B cell (primary cell): Measurements from ENCODE around the gene SLC29A3. TPM values are rescaled to one million over a fixed set of nuclear protein-coding genes. Genes with fewer than 3 reads are reported as not detected.

Experiments used
- ATAC-seq: fragments of 200-7000 bp; cut with Tn5 transposase; one replicate; pipeline ENCODE4 v1.10.0; 2021; ENCODE audit warnings: low read depth, mild to moderate bottlenecking, moderate number of reproducible peaks, moderate library complexity
- CTCF ChIA-PET: fragments of 350-600 bp; sonication (Branson Sonifier 250); formaldehyde crosslinking; loops from one replicate; lab custom pipeline; 2021; ENCODE audit warnings: antibody characterized with exemption, inconsistent platforms; lab: Charles Lee
- POLR2A ChIA-PET: fragments of 350-600 bp; sonication (Branson Sonifier 250); formaldehyde crosslinking; loops from one replicate; lab custom pipeline; 2021; ENCODE audit warnings: antibody characterized with exemption; lab: Charles Lee
- DNase-seq: peaks from one replicate; pipeline ENCODE4 v3.0.0; 2013
- H2AFZ ChIP-seq: 2 replicates; pipeline ENCODE4 v1.6.1; 2012; ENCODE audit warnings: mild to moderate bottlenecking, low read depth, low read length; ENCODE audit not compliant: insufficient read depth, poor library complexity, severe bottlenecking
- H3K27ac ChIP-seq, 2 donors: 1 replicate in 1 of 2; 2 replicates in 1 of 2; pipeline ENCODE4 v1.5.1; 2012 to 2013; ENCODE audit warnings: low read length in 2 of 2, mild to moderate bottlenecking in 2 of 2, moderate library complexity in 1 of 2
- H3K27me3 ChIP-seq, 4 experiments: fragments of 200-600 bp in 1 of 4; sonication (generic) in 1 of 4; replicated peaks in 1 of 4; 1 replicate in 2 of 4; 2 replicates in 2 of 4; pipeline versions ENCODE4 v1.6.1 to v1.7.0; 2013 to 2016; ENCODE audit warnings: low read length in 3 of 4, mild to moderate bottlenecking in 2 of 4, mixed read lengths in 1 of 4, moderate library complexity in 1 of 4; ENCODE audit not compliant: insufficient read depth in 4 of 4, control insufficient read depth in 3 of 4; ENCODE audit errors: control extremely low read depth in 1 of 4
- H3K36me3 ChIP-seq, 2 experiments: replicated peaks in 1 of 2; 1 replicate in 1 of 2; 2 replicates in 1 of 2; pipeline versions ENCODE4 v1.6.1 to v1.7.1; 2013; ENCODE audit warnings: low read length in 1 of 2; ENCODE audit not compliant: insufficient read depth in 2 of 2, control insufficient read depth in 1 of 2; ENCODE audit errors: control extremely low read depth in 1 of 2, extremely low read depth in 1 of 2
- H3K4me1 ChIP-seq, 2 donors: fragments of 200-600 bp in 1 of 2; sonication (generic) in 1 of 2; 1 replicate in 1 of 2; 2 replicates in 1 of 2; pipeline versions ENCODE4 v1.5.1 to v1.6.1; 2013 to 2017; ENCODE audit warnings: low read length in 2 of 2; ENCODE audit not compliant: control insufficient read depth in 2 of 2, insufficient read depth in 2 of 2
- H3K4me2 ChIP-seq: replicated peaks from 2 replicates; pipeline ENCODE3; 2012; ENCODE audit warnings: mild to moderate bottlenecking, low read depth, low read length; ENCODE audit not compliant: poor library complexity, severe bottlenecking
- H3K4me3 ChIP-seq, 5 experiments: fragments of 200-600 bp in 1 of 5; sonication (generic) in 1 of 5; 1 replicate in 3 of 5; 2 replicates in 2 of 5; pipeline versions ENCODE4 v1.5.1 to v1.7.0; 2011 to 2016; ENCODE audit warnings: low read length in 4 of 5, mild to moderate bottlenecking in 4 of 5, low read depth in 2 of 5, control low read depth in 1 of 5, moderate library complexity in 1 of 5; ENCODE audit not compliant: insufficient read depth in 1 of 5; ENCODE audit errors: control extremely low read depth in 1 of 5, extremely low read depth in 1 of 5
- H3K79me2 ChIP-seq: fragments of 200-600 bp; sonication (generic); one replicate; pipeline ENCODE4 v1.6.0; 2016; ENCODE audit warnings: low read length; ENCODE audit not compliant: control insufficient read depth, insufficient read depth
- H3K9ac ChIP-seq: fragments of 200-600 bp; sonication (generic); 2 replicates; pipeline ENCODE4 v1.6.1; 2017; ENCODE audit warnings: mild to moderate bottlenecking, low read length, moderate library complexity
- H3K9me3 ChIP-seq, 3 donors: one replicate each; pipeline versions ENCODE4 v1.6.1 to v1.7.1; 2013; ENCODE audit warnings: low read length in 2 of 3; ENCODE audit not compliant: control insufficient read depth in 2 of 3, insufficient read depth in 1 of 3; ENCODE audit errors: control extremely low read depth in 1 of 3
- H4K20me1 ChIP-seq: 2 replicates; pipeline ENCODE4 v1.6.0; 2012; ENCODE audit warnings: mild to moderate bottlenecking, low read length; ENCODE audit not compliant: insufficient read depth, control insufficient read depth, poor library complexity, severe bottlenecking
- H3K27ac Mint-ChIP-seq: one replicate; pipeline ENCODE4 v1.8.0; 2021; ENCODE audit warnings: mixed read lengths
- H3K27me3 Mint-ChIP-seq: one replicate; pipeline ENCODE4 v1.8.0; 2021; ENCODE audit warnings: mixed read lengths
- H3K4me1 Mint-ChIP-seq: one replicate; pipeline ENCODE4 v1.8.0; 2021; ENCODE audit warnings: mixed read lengths
- H3K4me3 Mint-ChIP-seq: one replicate; pipeline ENCODE4 v1.8.0; 2021; ENCODE audit warnings: mixed read lengths
- H3K9me3 Mint-ChIP-seq: one replicate; pipeline ENCODE4 v1.8.0; 2022; ENCODE audit warnings: mixed read lengths; ENCODE audit not compliant: insufficient read depth
- CTCF ChIP-seq: fragments of 200-600 bp; IDR thresholded peaks from one replicate; pipeline ENCODE4 v1.8.0; 2022; ENCODE audit warnings: antibody characterized with exemption, mild to moderate bottlenecking
- EZH2 ChIP-seq: IDR thresholded peaks from 2 replicates; pipeline ENCODE4 v1.6.1; 2012; ENCODE audit warnings: borderline replicate concordance, low read depth, mild to moderate bottlenecking, moderate library complexity, low read length; ENCODE audit not compliant: insufficient read depth, poor library complexity, severe bottlenecking
- WGBS: methylation state at CpG from one replicate; pipeline ENCODE4 v1.1.5; 2013; ENCODE audit warnings: missing lambda C conversion rate; ENCODE audit not compliant: insufficient coverage; 5-methylcytosine and 5-hydroxymethylcytosine counted together
- intact Hi-C: fragments of 100-400 bp; cut with micrococcal nuclease; formaldehyde crosslinking; loops from one replicate; pipeline ENCODE4 v1.10.0; 2022
- polyA plus RNA-seq: library from polyadenylated mRNA; depleted of rRNA; stranded (reverse); fragments of >200 nt; gene quantifications from 2 replicates; pipeline ENCODE4 v1.2.3, GENCODE V29; 2012
- total RNA-seq, 2 donors: library from RNA; stranded (reverse); fragments of 120-200 nt in 1 of 2; gene quantifications; 1 replicate in 1 of 2; 2 replicates in 1 of 2; pipeline versions ENCODE4 v1.2.3 to v1.2.4, GENCODE V29; 2013 to 2022

The SLC29A3 gene
- total and polyA plus RNA-seq, 2 donors (not counting 1 experiment from before 2014, with no cell fraction given): 4.5 to 8.2 TPM

GRCh38 chr10:71294856-71295255 is 24.2 kb upstream of the SLC29A3 start:
- POLR2A ChIA-PET: no interaction called here
- Histone ChIP-seq H2AFZ (no peak overlapping the region), H3K27me3 (no peaks in the 10 kb centered on the region), H3K4me3 (no peak overlapping the region), H3K27ac (no peak overlapping the region), H3K9ac (no peak overlapping the region), H4K20me1 (no peaks in the 10 kb centered on the region), H3K4me1 (peaks cover 0 to 5% of the 10 kb centered on the region in 2 donors), H3K36me3 (no peaks in the 10 kb centered on the region), H3K79me2 (no peaks in the 10 kb centered on the region), H3K4me2 (no peak overlapping the region), H3K9me3 (peaks cover 0 to 3% (median 0%) of the 10 kb centered on the region in 3 donors)
- CTCF ChIA-PET: interaction anchor here (2.5 kb wide), 1 partner anchor 10 kb away, joined by 17 read pairs; no protein-coding TSS in a partner anchor
- peaks cover 31% of the 10 kb centered on the region for H3K27me3 Mint-ChIP-seq
- no peak overlapping the region for H3K27ac Mint-ChIP-seq
- WGBS: 88% methylated on average over 4 of the region's 4 CpGs
- intact Hi-C loops: no loop called here
- H3K4me1 Mint-ChIP-seq: peaks cover 7% of the 10 kb centered on the region
- TF ChIP-seq EZH2 (no peak), CTCF (no peak)
- H3K9me3 Mint-ChIP-seq: no peaks in the 10 kb centered on the region
- H3K4me3 Mint-ChIP-seq: no peak overlapping the region
- no peak for DNase-seq
- no peak for ATAC-seq

DNA sequence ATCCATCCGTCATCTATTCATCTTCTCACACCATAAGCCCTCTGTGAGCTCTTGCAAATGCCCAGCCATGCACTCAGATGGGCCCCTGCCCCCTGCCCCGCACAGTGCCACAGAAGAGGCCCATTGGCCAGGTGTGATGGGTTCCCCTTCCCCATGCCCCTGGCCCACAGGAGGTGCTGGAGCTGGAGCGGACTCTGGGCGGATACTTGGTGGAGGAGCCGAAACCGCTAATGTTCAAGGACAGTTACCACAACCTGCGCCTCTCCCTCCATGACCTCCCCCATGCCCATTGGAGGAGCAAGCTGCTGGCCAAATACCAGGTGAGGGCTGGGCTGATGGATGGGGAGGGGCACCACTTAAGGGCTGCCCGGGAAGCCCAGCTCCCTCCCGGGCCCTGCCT is 23.4 kb upstream of the SLC29A3 start:
- no peaks in the 10 kb centered on the region for H3K79me2 ChIP-seq
- no peak for ATAC-seq
- intact Hi-C loops: no loop called here
- DNase-seq: no peak
- H3K4me3 ChIP-seq: no peak overlapping the region
- ChIA-PET POLR2A (no interaction called here), CTCF (interaction anchor here (2.5 kb wide), 1 partner anchor 11 kb away, joined by 17 read pairs; no protein-coding TSS in a partner anchor)
- Mint-ChIP-seq H3K4me1 (peaks cover 6% of the 10 kb centered on the region), H3K27ac (no peak overlapping the region), H3K27me3 (peaks cover 31% of the 10 kb centered on the region), H3K4me3 (no peak overlapping the region), H3K9me3 (no peaks in the 10 kb centered on the region)
- peaks cover 0 to 5% (median 0%) of the 10 kb centered on the region in 4 experiments for H3K27me3 ChIP-seq
- H3K4me2 ChIP-seq: no peak overlapping the region
- peaks cover 0 to 5% of the 10 kb centered on the region in 2 donors for H3K4me1 ChIP-seq
- no peak overlapping the region for H3K27ac ChIP-seq
- no peaks in the 10 kb centered on the region for H4K20me1 ChIP-seq
- H3K9me3 ChIP-seq: peaks cover 0 to 3% (median 0%) of the 10 kb centered on the region in 3 donors
- TF ChIP-seq EZH2: no peak
- no peak for TF ChIP-seq CTCF
- no peaks in the 10 kb centered on the region for H3K36me3 ChIP-seq
- WGBS: 87% methylated on average over 6 of the region's 9 CpGs
- H3K9ac ChIP-seq: no peak overlapping the region
- no peak overlapping the region for H2AFZ ChIP-seq
